Inferior parietal cortex (tissue), 1 donor: ENCODE results near the gene AGTPBP1.

ENCODE experiments used
- DNase-seq: peaks from one replicate; pipeline ENCODE4 v3.0.0-alpha.2; 2016; ENCODE audit errors: extremely low spot score

Gene AGTPBP1

GRCh38 chr9:85501456-85501855 is 240.3 kb downstream of the AGTPBP1 start:
- DNase-seq, result no peak
